Neural crest cell (in vitro differentiated cells): ENCODE data around the gene BRMS1. TPM values are rescaled to one million over a fixed set of nuclear protein-coding genes. Genes with fewer than 3 reads are reported as not detected.
"Not testable (repeated sequence)": the region's sequence is repeated elsewhere in the genome, so short reads cannot be mapped to it uniquely, and the experiment has no call there.

ENCODE experiments used
- DNase-seq: peaks from one replicate; pipeline ENCODE4 v3.0.0; 2021; ENCODE audit warnings: low read depth, mixed read lengths, low spot score
- H3K27ac Mint-ChIP-seq: one replicate; pipeline ENCODE4 v1.8.0; 2021; ENCODE audit warnings: mild to moderate bottlenecking, mixed read lengths; ENCODE audit not compliant: unreplicated experiment
- H3K27me3 Mint-ChIP-seq: 2 replicates; pipeline ENCODE4 v1.8.0; 2021; ENCODE audit warnings: low read depth, mild to moderate bottlenecking, mixed read lengths
- H3K36me3 Mint-ChIP-seq: 2 replicates; pipeline ENCODE4 v1.8.0; 2021; ENCODE audit warnings: low read depth, mild to moderate bottlenecking, mixed read lengths
- H3K4me1 Mint-ChIP-seq: 2 replicates; pipeline ENCODE4 v1.8.0; 2021; ENCODE audit warnings: mixed read lengths
- H3K4me3 Mint-ChIP-seq: one replicate; pipeline ENCODE4 v1.8.0; 2021; ENCODE audit warnings: mild to moderate bottlenecking, mixed read lengths
- H3K9me3 Mint-ChIP-seq: 2 replicates; pipeline ENCODE4 v1.8.0; 2021; ENCODE audit warnings: mixed read lengths
- total RNA-seq: library from RNA; stranded (reverse); gene quantifications from 2 replicates; pipeline ENCODE4 v1.2.1, GENCODE V29; 2021
- TF ChIP-seq, protein P1 (sequence below): fragments of 200-600 bp; sonication (generic); conservative IDR thresholded peaks from 2 replicates; pipeline ENCODE4 v1.5.0; 2021; ENCODE audit warnings: antibody characterized with exemption, mild to moderate bottlenecking

The BRMS1 gene
- total RNA-seq, 1 donor from 2014 or later: 40.2 TPM

DNA sequence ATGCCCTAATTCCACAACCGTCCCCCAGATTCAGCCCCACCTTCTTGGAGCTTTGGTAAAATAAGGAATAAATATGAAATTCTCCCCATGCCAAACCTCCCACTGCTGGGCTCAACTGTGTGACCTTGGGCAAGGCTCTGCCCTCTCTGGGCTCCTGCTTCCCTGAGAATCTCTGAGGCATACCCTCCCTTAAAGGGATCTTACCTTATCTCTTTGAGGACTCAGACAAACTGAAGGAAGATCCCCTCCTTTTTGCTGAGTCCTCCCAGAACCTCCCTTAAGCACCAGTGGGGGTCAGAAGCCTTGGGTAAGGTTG is 30.8 kb downstream of the BRMS1 start:
- Mint-ChIP-seq H3K27ac (peak overlapping the region; percentile 6), H3K4me1 (peaks cover 41% of the 10 kb centered on the region), H3K36me3 (no peaks in the 10 kb centered on the region), H3K27me3 (peaks cover 1% of the 10 kb centered on the region), H3K4me3 (peak overlapping the region; percentile 74), H3K9me3 (no peaks in the 10 kb centered on the region)
- TF ChIP-seq, protein P1, sequence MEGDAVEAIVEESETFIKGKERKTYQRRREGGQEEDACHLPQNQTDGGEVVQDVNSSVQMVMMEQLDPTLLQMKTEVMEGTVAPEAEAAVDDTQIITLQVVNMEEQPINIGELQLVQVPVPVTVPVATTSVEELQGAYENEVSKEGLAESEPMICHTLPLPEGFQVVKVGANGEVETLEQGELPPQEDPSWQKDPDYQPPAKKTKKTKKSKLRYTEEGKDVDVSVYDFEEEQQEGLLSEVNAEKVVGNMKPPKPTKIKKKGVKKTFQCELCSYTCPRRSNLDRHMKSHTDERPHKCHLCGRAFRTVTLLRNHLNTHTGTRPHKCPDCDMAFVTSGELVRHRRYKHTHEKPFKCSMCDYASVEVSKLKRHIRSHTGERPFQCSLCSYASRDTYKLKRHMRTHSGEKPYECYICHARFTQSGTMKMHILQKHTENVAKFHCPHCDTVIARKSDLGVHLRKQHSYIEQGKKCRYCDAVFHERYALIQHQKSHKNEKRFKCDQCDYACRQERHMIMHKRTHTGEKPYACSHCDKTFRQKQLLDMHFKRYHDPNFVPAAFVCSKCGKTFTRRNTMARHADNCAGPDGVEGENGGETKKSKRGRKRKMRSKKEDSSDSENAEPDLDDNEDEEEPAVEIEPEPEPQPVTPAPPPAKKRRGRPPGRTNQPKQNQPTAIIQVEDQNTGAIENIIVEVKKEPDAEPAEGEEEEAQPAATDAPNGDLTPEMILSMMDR: no peak
- DNase-seq: no peak

DNA sequence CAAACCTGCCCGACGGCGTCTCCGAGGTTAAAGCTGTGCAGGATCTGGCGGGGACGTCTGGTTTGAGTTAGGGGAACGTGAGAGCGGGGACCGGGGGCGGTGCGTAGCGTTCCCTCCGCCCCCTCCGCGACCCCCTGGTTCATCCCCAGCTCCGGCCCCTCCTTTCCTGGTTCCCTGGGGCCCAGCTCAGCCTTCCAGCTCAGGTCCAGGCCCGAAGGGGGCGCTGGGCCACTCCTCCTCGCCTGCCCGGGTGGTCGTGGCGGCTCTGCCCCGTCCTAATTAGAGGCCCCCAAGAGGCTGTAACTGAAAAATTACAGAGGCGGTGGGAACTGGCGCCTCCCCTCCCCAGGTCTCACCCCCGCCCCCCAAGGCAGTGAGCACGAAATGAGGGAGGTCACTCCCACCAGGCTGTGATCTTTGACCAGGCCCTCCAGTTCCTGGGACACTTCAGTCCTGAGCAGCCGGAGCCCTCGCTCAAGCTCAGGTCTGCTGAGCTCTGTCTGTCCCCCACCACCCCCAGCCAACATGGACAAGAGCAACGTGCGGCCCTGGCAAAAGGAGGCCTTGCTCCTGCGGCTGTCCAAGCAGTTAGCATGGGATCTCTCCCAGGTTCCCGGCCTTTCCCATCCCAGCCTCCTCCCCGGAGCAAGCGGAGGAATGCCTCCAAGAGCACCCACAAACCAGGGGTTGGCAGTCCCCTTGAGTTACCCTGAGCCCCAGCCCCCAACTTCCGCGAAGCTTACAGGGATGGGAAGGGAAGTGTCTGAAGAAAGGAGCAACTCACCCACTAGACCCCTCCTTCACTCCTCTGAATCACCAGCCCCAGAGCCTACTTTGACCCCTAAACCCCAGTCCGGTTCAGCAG is 31.4 kb downstream of the BRMS1 start:
- no peak for DNase-seq
- no peaks in the 10 kb centered on the region for H3K9me3 Mint-ChIP-seq
- H3K27me3 Mint-ChIP-seq: peaks cover 2% of the 10 kb centered on the region
- H3K36me3 Mint-ChIP-seq: no peaks in the 10 kb centered on the region
- H3K4me3 Mint-ChIP-seq: peak overlapping the region; percentile 93
- H3K27ac Mint-ChIP-seq: peak overlapping the region; percentile 89
- TF ChIP-seq, protein P1: peak; percentile 14
- H3K4me1 Mint-ChIP-seq: peaks cover 36% of the 10 kb centered on the region

DNA sequence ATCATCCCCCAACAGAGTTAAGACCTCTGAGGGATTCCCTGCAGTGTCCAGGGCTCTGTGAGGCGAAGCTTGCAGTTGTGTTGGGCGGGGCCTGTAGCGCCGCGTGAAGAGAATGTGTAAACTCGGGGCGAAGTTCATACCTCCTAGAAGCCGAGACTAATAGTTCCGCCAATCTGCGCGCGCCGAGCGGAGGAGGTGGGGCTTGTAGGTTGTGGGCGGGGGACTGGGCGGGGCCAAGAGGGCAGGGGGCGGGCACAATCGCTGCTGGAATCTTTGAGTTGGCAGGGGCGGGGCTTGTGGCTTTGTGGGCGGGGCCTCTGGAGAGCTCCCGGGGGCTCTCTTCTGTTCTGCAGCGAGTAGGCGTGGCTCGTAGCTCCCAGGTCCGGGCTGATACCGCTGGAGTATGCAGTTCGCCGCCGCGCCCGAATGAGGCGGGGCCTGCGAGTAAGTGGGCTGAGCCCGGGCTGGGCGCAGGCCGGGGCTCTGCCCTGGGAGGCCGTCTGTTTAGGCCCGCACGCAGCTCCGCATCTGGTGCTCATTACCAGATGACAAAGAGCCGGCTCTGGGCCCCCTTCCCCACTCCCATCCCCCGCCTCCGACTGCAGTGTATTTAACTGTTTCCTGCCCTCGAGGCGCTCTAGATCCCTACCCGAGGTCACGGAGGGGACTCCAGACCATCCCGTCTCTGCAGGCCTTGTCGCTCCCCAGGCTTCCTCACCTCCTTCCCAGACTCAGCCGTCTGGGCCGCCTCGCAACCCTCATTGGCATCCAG is 32.2 kb downstream of the BRMS1 start:
- peak overlapping the region; percentile 93 for H3K27ac Mint-ChIP-seq
- DNase-seq: peak; percentile 100
- TF ChIP-seq, protein P1: peak; percentile 15
- H3K36me3 Mint-ChIP-seq: no peaks in the 10 kb centered on the region
- H3K4me1 Mint-ChIP-seq: peaks cover 29% of the 10 kb centered on the region
- H3K27me3 Mint-ChIP-seq: peaks cover 2% of the 10 kb centered on the region
- no peaks in the 10 kb centered on the region for H3K9me3 Mint-ChIP-seq
- H3K4me3 Mint-ChIP-seq: peak overlapping the region; percentile 93

DNA sequence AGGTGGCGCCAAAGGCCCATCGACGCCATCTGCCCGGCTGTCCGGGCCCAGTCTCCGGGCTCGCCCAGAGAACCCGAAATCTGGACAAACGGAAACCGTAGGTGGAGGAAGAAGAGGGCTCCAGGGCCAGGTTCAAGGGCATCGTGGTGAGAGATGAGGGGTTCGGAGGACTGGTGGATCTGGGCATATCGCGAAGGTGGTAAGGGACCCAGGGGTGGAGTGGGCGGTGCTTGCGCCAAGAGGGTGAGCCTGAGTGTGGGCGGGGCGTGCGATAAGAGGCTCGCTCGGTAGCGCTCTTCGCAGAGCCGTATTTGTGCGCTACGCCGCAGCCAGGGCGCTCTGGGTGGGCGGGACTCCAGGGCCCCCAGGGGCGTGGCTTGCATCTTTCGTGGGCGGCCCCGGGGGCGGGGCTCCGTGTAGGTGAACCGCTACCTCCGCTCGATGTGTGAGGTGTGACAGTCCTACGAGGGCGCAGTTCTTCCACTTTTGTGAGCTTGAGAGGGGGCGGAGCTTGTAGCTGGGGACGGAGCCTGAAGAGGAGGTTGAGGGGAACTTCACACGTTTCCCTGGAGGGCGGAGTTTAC is 32.8 kb downstream of the BRMS1 start:
- TF ChIP-seq, protein P1: peak; percentile 88
- DNase-seq: peak; percentile 72
- Mint-ChIP-seq H3K9me3 (no peaks in the 10 kb centered on the region), H3K4me1 (peaks cover 22% of the 10 kb centered on the region), H3K4me3 (peak overlapping the region; percentile 93), H3K27me3 (peaks cover 5% of the 10 kb centered on the region), H3K36me3 (no peaks in the 10 kb centered on the region), H3K27ac (peak overlapping the region; percentile 93)

DNA sequence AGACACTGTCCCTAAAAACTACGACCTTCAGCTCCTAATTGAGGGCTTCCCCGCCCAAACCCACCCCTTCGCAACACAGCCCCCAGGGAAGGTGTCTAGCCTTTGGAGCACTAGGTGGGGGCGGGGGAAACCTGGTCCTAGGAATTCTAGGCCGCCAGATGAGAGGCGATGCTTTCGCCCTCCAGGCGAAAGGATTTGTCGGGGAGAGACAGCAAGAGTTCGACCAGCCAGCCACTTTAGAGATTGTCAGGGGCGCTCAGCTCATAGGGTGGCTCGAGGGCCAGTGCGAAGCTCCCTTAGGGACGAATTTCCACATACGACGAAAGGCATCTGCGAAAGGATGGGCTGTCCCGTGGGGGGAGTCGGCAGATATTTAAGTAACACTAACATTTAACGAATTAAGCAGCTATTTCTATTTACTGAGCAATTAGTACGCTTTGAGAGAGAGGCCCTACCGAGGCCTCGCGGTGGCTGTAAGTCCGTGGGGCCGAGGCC is 33.4 kb downstream of the BRMS1 start:
- DNase-seq: no peak
- TF ChIP-seq, protein P1: no peak
- H3K4me1 Mint-ChIP-seq: peaks cover 22% of the 10 kb centered on the region
- peaks cover 5% of the 10 kb centered on the region for H3K27me3 Mint-ChIP-seq
- H3K27ac Mint-ChIP-seq: peak overlapping the region; percentile 93
- no peaks in the 10 kb centered on the region for H3K9me3 Mint-ChIP-seq
- H3K4me3 Mint-ChIP-seq: peak overlapping the region; percentile 93
- H3K36me3 Mint-ChIP-seq: no peaks in the 10 kb centered on the region

DNA sequence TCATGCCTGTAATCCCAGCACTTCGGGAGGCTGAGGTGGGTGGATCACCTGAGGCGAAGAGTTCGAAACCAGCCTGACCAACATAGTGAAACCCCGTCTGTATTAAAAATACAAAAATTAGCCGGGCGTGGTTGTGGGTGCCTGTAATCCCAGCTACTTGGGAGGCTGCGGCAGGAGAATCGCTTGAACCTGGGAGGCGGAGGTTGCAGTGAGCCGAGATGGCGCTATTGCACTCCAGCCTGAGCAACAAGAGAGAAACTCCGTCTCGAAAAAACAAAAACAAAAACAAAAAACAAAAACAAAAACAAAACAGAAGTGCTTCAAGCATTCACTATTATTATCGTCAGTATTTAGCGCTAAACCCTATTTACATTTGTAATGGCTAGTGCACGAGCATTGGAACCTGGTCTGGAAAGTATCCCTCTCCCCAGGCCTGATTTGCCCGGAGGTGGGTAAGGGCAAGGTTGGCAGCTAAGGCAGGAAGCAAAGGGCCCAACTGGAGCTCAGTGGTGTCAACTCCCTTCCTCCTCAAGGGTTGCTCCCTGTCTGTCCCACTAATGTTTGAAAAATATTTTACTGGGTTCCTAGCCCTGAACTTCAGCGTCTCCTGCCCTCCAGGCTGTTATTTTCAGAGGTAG is 34.0 kb downstream of the BRMS1 start:
- DNase-seq, H3K9me3 Mint-ChIP-seq, H3K27ac Mint-ChIP-seq, H3K27me3 Mint-ChIP-seq, H3K36me3 Mint-ChIP-seq: not testable (repeated sequence)
- Mint-ChIP-seq H3K4me1 (peaks cover 22% of the 10 kb centered on the region), H3K4me3 (peak overlapping the region; percentile 44)
